Islet precursor cell (in vitro differentiated cells): ENCODE data around the gene GRSF1.
A peak's percentile ranks its signal among the peaks of the same experiment; 100 is the strongest.
"Not testable (repeated sequence)": the region's sequence is repeated elsewhere in the genome, so short reads cannot be mapped to it uniquely, and the experiment has no call there.

Experiments
- DNase-seq: peaks from one replicate; pipeline ENCODE4 v3.0.0-alpha.2; 2018

The GRSF1 gene, protein sequence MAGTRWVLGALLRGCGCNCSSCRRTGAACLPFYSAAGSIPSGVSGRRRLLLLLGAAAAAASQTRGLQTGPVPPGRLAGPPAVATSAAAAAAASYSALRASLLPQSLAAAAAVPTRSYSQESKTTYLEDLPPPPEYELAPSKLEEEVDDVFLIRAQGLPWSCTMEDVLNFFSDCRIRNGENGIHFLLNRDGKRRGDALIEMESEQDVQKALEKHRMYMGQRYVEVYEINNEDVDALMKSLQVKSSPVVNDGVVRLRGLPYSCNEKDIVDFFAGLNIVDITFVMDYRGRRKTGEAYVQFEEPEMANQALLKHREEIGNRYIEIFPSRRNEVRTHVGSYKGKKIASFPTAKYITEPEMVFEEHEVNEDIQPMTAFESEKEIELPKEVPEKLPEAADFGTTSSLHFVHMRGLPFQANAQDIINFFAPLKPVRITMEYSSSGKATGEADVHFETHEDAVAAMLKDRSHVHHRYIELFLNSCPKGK

DNA sequence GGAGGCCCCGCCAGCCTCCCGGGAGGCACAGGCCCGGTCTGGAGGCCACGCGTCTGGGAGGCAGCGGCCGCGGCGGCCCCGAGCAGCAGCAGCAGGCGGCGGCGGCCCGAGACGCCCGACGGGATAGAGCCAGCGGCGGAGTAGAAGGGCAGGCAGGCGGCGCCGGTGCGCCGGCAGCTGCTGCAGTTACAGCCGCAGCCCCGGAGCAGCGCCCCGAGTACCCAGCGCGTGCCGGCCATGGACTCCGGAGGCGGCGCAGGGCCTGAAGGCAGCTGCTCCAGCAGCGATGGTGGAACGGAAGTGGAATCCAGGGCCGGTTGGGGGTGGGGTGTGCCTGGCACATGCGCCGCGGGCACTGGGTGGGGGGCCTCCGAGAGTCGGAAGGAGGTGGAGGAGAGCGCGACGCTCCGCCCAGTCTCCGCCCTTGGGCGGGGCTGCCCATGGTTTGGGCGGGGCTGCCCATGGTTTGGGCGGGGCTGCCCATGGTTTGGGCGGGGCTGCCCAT lies at the start of gene GRSF1:
Gene GRSF1 (minus strand): TSS at position 302 of the 505 bp plus-strand sequence. CDS start 63 bp downstream, at position 239.
- peak; percentile 96 for DNase-seq

DNA sequence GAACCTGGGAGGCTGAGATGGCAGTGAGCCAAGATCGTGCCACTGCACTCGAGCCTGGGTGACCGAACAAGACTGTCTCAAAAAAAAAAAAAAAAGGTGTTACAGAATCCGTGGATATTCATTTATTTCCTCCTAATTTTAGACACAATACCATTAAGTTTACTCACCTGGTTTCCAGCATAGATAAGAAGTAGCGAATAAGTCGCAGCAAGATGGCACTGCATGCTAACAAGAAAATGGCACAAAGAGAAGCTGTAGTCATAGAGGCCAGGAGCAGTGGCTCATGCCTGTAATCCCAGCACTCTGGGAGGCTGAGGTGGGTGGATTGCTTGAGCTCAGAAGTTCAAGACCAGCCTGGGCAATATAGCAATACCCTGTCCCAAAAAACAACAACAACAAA lies 45.5 kb upstream of the GRSF1 start:
- no peak for DNase-seq

DNA sequence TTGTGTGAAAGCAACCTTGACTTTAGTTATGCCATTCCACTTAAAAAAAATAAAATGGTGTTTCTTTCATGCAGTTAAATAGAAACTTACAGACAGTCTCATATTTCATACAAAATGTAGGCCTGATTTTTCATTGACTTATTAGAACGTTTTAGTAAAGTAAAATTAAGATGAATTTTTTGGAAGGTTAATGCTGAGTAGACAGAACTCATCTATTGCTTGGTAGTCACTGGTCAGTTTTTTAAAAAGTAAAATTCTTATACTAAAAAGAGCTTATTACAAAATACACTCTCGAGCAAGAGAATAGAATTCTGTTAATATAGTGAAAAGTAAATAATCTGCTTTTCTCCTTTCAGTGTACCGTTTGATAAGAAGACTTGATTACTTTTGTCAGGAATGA lies 41.0 kb upstream of the GRSF1 start:
- no peak for DNase-seq

DNA sequence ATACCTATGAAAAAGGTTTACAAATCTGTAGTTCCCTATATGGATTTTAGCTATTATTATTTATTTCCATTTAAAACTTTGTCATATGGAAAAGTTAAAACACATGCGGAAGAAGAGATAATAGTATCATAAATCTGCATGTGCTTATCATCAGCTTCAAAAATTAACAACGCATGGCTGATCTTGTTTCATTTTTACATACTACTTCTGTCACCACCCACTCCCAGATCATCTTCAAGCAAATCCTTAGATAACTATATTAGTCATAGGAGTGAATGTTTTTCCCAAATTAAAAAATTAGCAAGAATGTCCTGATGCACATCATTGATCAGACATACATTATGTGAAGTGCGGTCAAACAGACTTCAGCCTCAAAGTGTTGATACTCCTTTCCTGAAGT lies 37.9 kb upstream of the GRSF1 start:
- no peak for DNase-seq

DNA sequence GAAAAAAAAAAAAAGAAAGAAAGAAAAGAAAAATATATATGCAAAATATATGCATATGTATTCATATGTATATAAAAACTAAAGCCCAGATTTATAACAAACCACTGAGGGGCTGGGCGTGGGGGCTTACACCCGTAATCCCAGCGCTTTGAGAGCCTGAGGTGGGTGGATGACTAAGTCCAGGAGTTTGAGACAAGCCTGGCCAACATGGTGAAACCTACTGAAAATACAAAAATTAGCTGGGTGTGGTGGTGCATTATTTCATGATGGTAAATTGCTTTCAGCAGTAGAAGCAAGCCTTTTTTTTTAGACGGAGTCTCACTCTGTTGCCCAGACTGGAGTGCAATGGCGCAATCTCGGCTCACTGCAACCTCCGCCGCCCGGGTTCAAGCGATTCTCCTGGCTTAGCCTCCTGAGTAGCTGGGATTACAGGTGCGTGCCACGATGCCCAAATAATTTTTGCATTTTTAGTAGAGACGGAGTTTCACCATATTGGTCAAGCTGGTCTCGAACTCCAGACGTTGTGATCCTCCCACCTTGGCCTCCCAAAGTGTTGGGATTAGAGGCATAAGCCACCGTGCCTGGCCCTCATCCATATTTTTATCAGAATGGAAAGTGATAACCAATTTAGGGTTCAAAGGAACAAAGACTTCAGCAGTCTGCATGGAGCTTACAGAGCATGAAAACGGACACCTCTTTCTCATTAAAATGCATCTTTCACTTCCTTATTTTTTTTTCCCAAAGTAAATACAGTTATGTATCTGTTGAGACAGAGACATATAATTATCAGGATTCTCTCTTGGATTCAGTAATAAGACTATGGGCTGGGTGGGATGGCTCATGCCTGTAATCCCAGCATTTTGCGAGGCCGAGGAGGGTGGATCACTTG lies 34.8 kb upstream of the GRSF1 start:
- no peak for DNase-seq

DNA sequence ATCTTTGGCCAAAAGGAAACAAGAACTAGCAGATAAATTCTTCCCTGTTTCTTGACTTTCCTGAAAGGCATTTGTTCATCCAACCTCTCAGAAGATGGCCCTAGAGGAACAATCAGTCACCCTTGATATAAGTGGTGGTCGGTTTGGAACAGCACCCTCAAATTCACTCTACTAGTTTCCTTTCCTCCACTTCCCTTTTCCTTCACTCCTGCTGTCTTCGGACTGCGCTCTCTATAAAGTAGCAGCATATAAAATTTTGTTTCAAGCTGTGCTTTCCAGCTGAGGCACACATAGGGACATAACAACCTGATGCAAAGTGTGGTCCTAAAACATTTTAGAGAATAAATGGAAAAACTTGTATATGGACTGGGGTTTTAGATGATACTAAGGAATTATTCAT lies 33.5 kb upstream of the GRSF1 start:
- DNase-seq = no peak

DNA sequence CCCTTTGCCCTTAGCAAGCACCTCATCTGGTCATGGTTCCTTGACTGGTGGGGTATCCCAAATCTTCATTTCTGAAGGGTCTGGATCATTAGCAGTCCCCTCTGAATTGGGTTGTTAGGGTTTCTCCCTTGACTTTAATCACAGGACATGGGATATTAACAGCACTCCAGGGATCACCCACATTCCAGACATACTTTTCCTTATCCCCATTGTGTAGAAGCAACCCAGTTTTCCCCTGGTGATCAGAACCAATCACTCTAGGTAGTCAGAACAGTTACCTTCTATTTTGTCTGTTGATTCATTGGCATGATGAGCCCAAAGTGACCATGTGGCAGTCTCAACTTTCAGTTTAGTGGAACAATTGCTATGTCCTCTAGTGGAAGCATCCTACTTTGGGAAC lies 29.1 kb upstream of the GRSF1 start:
- no peak for DNase-seq

DNA sequence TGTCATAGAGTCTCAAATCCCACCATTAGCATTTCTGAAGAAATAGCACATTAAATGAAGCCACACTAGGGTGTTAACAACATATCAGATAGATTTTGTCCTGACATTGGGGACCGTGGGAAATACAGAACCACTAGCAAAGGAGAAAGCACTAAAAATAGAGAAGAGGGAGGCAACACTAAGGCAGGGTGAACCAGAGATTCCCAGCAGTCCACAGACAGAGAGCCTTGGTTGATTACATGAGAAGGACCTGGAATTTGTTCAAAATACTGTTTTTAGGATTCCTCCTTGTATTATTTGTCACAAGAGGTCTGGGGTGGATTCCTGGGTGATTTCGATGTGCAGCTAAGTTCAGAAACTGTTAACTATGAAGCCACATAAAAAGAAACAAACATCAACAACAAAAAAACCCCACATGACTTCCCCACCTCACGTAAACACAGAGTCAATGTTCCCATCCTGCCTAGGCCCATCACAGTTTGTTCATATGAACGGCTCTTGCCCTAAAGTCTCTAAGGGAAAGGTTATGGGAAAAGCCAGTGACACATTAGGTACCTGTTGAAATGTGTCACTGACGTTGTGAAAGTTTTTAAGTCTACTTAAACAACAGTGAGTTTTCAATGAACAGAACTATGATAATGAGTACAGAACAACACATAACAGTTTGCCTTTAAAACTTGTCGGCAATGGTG lies 23.6 kb upstream of the GRSF1 start:
- no peak for DNase-seq

DNA sequence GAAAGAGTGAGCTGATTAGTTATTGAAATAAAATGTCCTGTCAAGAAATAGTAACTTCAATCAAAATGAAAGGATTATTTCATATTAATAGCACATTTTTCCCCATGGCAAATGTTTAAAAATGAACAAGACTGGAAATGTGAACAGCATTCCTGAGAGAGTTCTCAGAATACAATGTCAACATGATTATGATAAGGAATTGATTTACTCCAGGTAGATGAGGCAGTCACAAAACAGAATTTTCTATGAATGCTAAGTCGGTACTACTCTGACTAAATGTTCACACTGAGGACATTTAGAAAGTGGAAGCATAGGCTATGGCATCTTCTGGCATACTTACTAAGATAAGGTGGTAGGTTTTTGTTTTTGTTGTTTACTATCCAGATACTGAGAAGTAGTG lies 19.4 kb upstream of the GRSF1 start:
- no peak for DNase-seq

DNA sequence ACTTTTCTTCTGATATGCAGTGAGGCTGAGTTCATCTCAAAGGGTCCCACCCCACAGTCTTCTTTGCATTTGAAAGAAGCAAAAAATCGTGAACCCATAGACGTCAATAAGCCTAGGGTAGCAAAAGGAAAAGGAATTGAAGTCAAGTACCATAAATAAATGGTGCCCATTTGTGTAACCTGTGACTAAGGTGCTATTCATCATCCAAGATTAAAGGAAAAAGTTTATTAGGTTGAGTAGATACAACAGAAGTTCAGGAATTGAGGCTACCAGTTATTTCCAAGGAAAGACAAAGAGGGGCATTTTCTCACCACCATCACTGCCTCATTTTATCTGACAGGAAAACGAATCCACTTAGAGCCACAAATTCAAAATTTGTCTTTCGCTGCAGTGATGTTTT lies 18.8 kb upstream of the GRSF1 start:
- no peak for DNase-seq

DNA sequence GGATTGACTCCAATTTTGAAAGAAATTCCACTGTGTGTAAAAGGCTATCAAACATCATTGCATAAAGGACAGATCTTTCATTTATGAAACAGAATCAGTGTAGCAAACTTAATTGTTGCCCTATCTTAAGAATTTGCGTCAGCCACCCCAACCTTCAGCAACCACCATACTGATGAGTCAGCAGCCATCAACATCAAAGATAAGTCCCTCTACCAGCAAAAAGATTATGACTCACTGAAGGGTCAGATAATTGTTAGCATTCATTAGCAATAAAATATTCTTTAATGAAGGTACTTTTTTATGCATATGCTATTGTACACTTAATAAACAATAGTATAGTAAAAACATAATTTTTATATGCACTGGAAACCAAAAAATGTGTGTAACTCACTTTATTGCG lies 15.8 kb upstream of the GRSF1 start:
- DNase-seq = no peak

DNA sequence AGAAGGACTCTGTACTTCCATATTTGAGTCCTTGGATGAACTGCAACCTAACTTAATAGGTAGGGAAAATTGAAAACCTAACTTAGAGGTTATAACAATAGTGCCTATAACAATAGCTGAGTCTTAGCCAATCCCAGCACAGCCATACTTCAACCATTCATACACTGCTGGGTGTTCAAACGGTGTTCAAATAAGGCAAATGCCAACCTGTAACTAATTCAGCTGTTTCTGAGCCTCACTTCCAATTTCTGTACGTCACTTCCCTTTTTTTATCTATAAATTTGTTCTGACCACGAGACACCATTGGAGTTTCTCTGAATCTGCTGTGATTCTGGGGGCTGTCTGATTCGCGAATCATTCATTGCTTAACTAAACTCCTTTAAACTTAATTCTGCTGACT lies 9.6 kb upstream of the GRSF1 start:
- DNase-seq = no peak

DNA sequence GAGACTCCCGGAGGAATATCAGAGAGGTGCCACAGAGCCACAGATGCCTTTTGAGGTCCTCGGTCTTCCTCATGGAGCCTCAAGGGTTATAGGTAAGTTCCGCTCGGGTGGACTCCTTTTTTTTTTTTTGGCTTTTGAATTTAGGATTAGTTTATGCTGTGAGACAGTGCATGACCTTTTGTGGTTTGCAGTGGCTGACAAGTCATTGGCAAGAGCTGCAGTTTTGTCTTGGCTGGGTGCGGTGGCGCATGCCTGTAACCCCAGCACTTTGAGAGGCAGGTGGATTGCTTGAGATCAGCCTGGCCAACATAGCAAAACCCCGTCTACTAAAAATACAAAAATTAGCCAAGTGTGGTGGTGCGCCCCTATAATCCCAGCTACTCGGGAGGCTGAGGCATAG lies 4.5 kb upstream of the GRSF1 start:
- DNase-seq = no peak

DNA sequence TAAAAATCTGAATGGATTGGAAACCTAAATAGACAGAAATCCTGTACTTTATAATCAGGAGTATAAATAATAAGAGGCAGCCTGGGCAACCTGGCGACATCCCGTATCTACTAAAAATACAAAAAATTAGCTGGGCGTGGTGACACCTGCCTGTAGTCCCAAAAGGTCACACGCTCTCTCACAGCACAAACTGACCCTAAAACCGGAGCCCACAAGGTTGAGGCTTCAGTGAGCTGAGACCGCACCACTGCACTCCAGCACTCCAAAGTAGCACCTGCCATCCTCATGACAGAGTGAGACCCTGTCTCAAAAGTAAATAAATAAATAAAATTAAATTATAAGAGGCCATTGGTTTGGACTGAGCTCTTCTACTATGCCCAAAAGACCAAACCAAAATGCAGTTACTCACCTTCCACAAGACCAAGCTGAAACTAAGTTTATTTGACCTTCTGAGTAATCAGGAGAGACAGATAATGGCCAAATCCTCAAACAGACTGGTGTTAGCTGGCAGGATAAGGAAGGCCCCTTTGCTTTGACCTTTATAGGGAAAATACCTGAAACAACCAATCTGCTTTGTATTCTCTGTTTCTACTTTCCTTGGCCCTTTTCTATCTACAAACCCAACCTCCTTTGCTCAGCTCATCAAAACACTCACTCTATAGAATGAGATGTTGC lies 3.2 kb upstream of the GRSF1 start:
- DNase-seq = no peak

DNA sequence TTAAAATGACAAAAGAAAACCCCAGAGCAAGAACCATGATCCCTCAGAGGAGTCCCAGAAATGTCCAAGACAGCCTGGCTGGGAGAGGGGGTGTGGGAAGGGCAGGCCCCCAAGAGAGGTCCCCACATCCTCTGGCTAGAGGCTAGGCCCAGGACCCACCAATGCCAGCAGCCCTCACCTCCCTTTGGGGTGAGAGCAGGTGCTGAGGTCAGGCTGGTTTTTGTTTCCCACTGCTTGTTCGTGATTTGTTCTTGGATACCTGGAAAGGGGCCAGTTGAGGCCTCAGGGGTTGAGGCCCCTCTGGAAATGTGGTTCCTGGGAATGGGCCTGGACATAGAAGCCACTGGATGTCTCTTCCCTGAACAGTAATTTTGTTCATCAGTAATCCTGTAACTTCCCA lies 2.3 kb upstream of the GRSF1 start:
- no peak for DNase-seq

DNA sequence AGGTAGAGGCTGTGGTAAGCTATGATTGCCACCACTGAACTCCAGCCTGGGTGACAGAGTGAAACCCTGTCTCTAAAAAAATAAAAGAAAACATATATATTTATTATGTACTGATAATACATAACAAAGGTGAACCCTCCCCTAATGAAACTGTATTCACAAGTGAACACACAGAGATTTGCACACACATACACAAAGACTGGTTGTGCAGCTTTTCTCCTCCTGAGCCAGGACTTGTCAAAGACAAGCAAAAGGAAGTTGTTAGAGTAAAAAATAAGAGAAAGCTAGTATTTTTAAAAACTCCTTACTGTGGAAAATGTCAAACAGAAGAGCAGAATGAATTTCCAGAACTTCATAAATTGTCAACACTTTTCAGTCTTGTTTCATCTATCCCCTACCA lies 1.5 kb upstream of the GRSF1 start:
- no peak for DNase-seq

DNA sequence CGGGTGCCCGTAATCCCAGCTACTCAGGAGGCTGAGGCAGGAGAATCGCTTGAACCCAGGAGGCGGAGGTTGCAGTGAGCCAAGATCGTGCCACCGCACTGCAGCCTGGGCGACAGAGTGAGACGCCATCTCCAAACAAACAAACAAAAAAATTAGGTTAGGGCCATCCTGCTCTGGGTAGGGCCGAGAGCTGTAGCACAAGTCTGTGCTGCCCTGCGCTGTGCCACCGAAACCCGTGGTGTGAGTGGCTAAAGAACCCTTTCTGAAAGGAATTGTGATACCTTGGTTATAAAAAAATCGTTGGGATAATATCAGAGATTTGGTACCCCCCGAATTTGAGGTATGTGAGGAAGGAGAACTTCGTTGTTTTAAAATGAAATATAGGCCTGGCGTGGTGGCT lies 941 bp upstream of the GRSF1 start:
- not testable (repeated sequence) for DNase-seq

DNA sequence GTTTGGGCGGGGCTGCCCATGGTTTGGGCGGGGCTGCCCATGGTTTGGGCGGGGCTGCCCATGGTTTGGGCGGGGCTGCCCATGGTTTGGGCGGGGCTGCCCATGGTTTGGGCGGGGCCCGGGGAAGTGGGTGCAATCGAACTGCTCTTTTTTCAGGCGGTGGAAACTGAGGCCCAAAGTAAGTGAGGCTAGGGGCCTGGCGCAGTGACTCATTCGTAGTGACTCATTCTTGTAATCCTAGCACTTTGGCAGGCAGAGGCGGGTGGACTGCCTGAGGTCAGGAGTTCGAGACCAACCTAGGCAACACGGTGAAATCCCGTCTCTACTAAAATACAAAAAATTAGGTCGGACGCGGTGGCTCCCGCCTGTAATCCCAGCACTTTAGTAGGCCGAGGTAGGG lies 447 bp upstream of the GRSF1 start:
- peak; percentile 81 for DNase-seq

DNA sequence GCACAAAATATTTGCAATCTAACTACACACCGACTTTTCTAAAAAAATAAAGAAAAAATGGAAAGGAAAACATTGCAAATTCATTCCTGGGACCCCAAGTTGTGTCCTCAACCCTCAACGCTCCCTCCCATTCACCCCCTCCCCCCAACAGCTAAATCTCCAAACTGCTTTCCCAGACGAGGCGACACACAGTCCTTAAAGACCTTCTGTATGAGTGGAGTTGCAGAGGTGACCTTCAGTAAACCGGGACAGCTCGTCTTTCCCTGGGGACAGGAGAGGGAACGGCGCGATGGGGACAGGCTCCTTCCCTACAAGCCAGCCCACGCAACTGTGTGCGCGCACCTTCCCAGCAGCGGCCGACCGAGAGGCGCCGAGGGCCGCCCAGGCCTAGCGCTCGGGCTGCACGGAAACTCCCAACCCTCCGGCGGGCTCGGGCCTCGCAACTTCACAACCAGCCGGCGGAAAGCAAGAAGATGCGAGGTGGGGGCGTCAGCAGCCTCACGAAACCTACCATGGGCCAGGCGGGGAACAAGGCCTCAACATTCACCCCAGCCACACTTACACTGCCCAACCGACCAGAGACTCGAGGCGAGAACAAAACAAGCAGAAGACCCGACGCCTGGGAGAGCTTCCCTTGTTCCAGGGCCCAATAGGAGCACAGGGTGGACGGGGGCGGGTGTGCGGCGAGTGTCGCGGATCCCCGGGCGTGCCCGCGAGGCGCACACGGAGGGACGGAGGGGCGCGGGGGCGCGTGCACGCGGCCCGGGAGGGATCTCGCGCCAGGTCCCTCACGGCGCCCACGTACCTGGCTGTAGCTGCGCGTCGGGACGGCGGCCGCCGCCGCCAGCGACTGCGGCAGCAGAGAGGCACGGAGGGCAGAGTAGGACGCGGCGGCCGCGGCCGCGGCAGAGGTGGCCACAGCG lies 763 bp downstream of the GRSF1 start:
- peak; percentile 80 for DNase-seq

DNA sequence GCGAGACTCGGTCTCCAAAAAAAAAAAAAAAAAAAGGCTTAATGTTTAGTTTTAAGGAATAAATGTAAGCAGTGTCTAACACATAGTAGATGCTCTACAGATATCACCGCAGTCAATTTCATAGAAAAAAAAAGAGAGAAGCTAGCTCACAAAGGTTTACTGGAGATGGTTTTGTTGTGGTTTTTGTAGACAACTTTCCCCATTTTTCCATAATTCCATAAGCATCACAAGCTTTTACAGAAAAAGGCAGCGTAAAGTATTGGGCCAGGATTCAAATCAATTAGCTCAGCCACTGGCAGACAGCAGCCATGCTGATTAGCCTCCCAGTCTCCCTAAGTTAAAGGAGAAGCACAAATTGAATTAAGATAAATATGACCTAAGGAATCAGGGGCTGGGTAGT lies 1.5 kb downstream of the GRSF1 start:
- DNase-seq = no peak

DNA sequence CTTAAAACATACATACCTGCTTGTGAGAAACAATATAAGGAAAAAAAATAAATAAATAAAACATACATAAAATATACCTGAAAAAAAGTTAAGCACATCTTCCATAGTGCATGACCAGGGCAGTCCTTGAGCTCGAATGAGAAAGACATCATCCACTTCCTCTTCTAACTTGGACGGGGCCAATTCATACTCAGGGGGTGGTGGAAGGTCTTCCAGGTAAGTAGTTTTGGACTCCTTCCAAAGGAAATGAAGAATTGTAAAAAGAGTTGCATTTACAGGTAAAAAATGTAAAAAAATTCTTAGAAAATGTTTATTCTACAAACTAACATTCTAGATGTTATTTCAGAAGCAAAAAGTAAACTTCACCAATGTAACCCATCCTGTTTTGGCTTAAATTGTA lies 3.6 kb downstream of the GRSF1 start:
- no peak for DNase-seq

DNA sequence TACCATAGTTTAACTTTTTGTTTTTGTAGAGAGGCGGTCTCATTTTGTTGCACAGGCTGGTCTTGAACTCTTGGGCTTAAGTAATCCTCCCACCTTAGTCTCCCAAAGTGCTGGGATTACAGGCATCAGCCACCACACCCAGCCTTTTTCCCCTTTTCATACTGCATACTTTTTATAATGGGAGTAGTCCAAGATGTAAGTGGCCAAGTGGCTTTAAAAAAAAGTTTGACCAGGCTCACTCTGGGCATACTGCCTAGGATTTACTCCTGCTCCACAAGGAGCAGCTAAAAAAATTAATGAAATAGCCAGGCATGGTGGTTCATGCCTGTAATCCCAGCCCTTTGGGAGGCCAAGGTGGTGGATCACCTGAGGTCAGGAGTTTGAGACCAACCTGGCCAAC lies 6.0 kb downstream of the GRSF1 start:
- no peak for DNase-seq
